HepG2 (cell line): ENCODE results near the gene P3R3URF. TPM values are rescaled to one million over a fixed set of nuclear protein-coding genes. Genes with fewer than 3 reads are reported as not detected.
A peak's percentile ranks its signal among the peaks of the same experiment; 100 is the strongest.

Experiments
- ATAC-seq: fragments of 200-7000 bp; cut with Tn5 transposase; 3 replicates; pipeline ENCODE4 v1.9.1; 2020; ENCODE audit warnings: mild to moderate bottlenecking, moderate library complexity
- BruUV-seq: library from RNA; stranded (reverse); fragments of 400-500 nt; replicated peaks from 2 replicates; lab custom pipeline; 2021; lab: Mats Ljungman, UMichigan
- CTCF ChIA-PET: fragments of 300-600 bp; formaldehyde crosslinking; extraction: SDS; loops from one replicate; lab custom pipeline; 2021; ENCODE audit warnings: low total read pairs, inconsistent platforms, low intra/inter-chr PET ratio; lab: Yijun Ruan, JAX
- POLR2A ChIA-PET: fragments of 350-600 bp; sonication (Branson Sonifier 250); formaldehyde crosslinking; loops from one replicate; lab custom pipeline; 2020; ENCODE audit warnings: antibody characterized with exemption, inconsistent platforms; lab: Yijun Ruan, JAX
- DNase-seq: peaks from one replicate; pipeline ENCODE4 v3.0.0-alpha.2; 2015; ENCODE audit warnings: low spot score
- FAIRE-seq: peaks from 3 replicates; lab custom pipeline; 2011; peaks lifted over from hg19 to GRCh38; lab: Jason Lieb, UNC
- H2AFZ ChIP-seq: one replicate; pipeline ENCODE4 v1.6.1; 2011; ENCODE audit warnings: low read length, inconsistent platforms
- H3K27ac ChIP-seq: fragments of 300-600 bp; 3 replicates; pipeline ENCODE4 v1.8.0; 2011; ENCODE audit warnings: mixed run types, mild to moderate bottlenecking, mixed read lengths, low read length, inconsistent platforms; ENCODE audit not compliant: insufficient read depth; ENCODE audit errors: extremely low read length
- H3K27me3 ChIP-seq, 2 experiments: fragments of 200-600 bp in 1 of 2; 2 replicates in 1 of 2; 3 replicates in 1 of 2; pipeline versions ENCODE4 v1.6.0 to v1.8.0; 2011; ENCODE audit warnings: low read length in 2 of 2, mild to moderate bottlenecking in 2 of 2, moderate library complexity in 2 of 2, inconsistent platforms in 1 of 2; ENCODE audit not compliant: insufficient read depth in 2 of 2, control insufficient read depth in 1 of 2
- H3K36me3 ChIP-seq, 2 experiments: fragments of 200-600 bp in 1 of 2; replicated peaks in 1 of 2; 2 replicates in 1 of 2; 3 replicates in 1 of 2; pipeline versions ENCODE4 v1.5.1 to v1.8.0; 2011; ENCODE audit warnings: low read length in 2 of 2, inconsistent platforms in 1 of 2; ENCODE audit not compliant: insufficient read depth in 2 of 2, control insufficient read depth in 1 of 2
- H3K4me1 ChIP-seq: 2 replicates; pipeline ENCODE4 v1.5.1; 2012; ENCODE audit warnings: low read length, inconsistent platforms; ENCODE audit not compliant: insufficient read depth
- H3K4me2 ChIP-seq: 2 replicates; pipeline ENCODE4 v1.6.0; 2011; ENCODE audit warnings: low read depth, low read length, inconsistent platforms
- H3K4me3 ChIP-seq, 3 experiments: fragments of 200-600 bp in 1 of 3; sonication (generic), shearing (Covaris generic) in 1 of 3; replicated peaks in 1 of 3; 2 replicates each; pipeline ENCODE4 v1.5.1; 2011 to 2016; ENCODE audit warnings: low read length in 3 of 3, inconsistent platforms in 2 of 3, low read depth in 2 of 3, mild to moderate bottlenecking in 2 of 3, control low read depth in 1 of 3, mixed read lengths in 1 of 3; ENCODE audit not compliant: insufficient read depth in 1 of 3
- H3K79me2 ChIP-seq: one replicate; pipeline ENCODE4 v1.6.1; 2011; ENCODE audit warnings: low read length, inconsistent platforms; ENCODE audit not compliant: insufficient read depth
- H3K9ac ChIP-seq: 2 replicates; pipeline ENCODE4 v1.6.0; 2011; ENCODE audit warnings: mild to moderate bottlenecking, low read depth, low read length, inconsistent platforms; ENCODE audit not compliant: insufficient read depth
- H3K9me3 ChIP-seq: 2 replicates; pipeline ENCODE4 v1.5.1; 2012; ENCODE audit warnings: mild to moderate bottlenecking, low read length
- H4K20me1 ChIP-seq: 2 replicates; pipeline ENCODE4 v1.6.0; 2011; ENCODE audit warnings: inconsistent platforms, mild to moderate bottlenecking, low read length, moderate library complexity; ENCODE audit not compliant: insufficient read depth
- POLR2AphosphoS2 ChIP-seq: IDR thresholded peaks from 2 replicates; pipeline ENCODE4 v1.6.1; 2011; ENCODE audit warnings: low read depth, low read length, improper control_type of control experiment
- PPARG ChIP-seq: conservative IDR thresholded peaks from 2 replicates; pipeline ENCODE4 v1.6.1; 2016; ENCODE audit warnings: missing biosample characterization, missing genetic modification reagents
- ZFP90 ChIP-seq: sonication (generic); formaldehyde crosslinking; IDR thresholded peaks from 2 replicates; pipeline ENCODE4 v1.8.0; 2022; ENCODE audit warnings: missing genetic modification reagents, mild to moderate bottlenecking, inconsistent platforms, borderline replicate concordance
- ZNF121 ChIP-seq: sonication (generic); formaldehyde crosslinking; IDR thresholded peaks from 2 replicates; pipeline ENCODE4 v1.5.0; 2020; ENCODE audit warnings: mild to moderate bottlenecking, missing genetic modification reagents
- ZNF33A ChIP-seq: sonication (generic); formaldehyde crosslinking; IDR thresholded peaks from 2 replicates; pipeline ENCODE4 v1.5.1; 2020; ENCODE audit warnings: missing genetic modification reagents, mild to moderate bottlenecking, moderate library complexity, borderline replicate concordance
- WGBS: methylation state at CpG from one replicate; pipeline ENCODE4 v1.1.6; 2017; ENCODE audit warnings: low lambda C conversion rate; 5-methylcytosine and 5-hydroxymethylcytosine counted together
- in situ Hi-C: cut with HindIII; loops from 2 replicates; pipeline ENCODE4 v1.10.0; 2017; ENCODE audit warnings: low pct_unique_long_range_greater_than_20kb; ENCODE audit not compliant: extremely low pct_ligation_motif_present
- intact Hi-C: fragments of 100-400 bp; cut with micrococcal nuclease; formaldehyde crosslinking; loops from one replicate; pipeline ENCODE4 v1.10.0; 2022; ENCODE audit not compliant: unreplicated experiment
- polyA plus RNA-seq, 8 experiments: library from polyadenylated mRNA; depleted of rRNA in 3 of 8; stranded (reverse) in 7 of 8; unstranded in 1 of 8; fragments of >200 nt; fragmentation: Illumina TruSeq in 4 of 8; extraction: Trizol in 4 of 8; gene quantifications; 2 replicates each; pipeline versions ENCODE4 v1.2.1 to v1.2.3, GENCODE V29; 2011 to 2016; ENCODE audit warnings: low read depth in 4 of 8, missing spikeins in 1 of 8, mixed read lengths in 1 of 8; ENCODE audit not compliant: insufficient read depth in 1 of 8
- total RNA-seq, 5 experiments: library from RNA; depleted of rRNA; stranded (reverse); fragments of >200 nt; fragmentation: Illumina TruSeq; extraction: Trizol; gene quantifications; 2 replicates each; pipeline ENCODE4 v1.2.3, GENCODE V29; 2016; ENCODE audit warnings: low read depth in 1 of 5
- TF ChIP-seq, protein P1 (sequence below): sonication (generic); formaldehyde crosslinking; IDR thresholded peaks from 2 replicates; pipeline ENCODE4 v1.5.0; 2020; ENCODE audit warnings: missing genetic modification reagents

The P3R3URF gene
- total and polyA plus RNA-seq, 2 of the 13 experiments (the other 11 are each of a cell fraction or from before 2014, with no cell fraction given): not detected

DNA sequence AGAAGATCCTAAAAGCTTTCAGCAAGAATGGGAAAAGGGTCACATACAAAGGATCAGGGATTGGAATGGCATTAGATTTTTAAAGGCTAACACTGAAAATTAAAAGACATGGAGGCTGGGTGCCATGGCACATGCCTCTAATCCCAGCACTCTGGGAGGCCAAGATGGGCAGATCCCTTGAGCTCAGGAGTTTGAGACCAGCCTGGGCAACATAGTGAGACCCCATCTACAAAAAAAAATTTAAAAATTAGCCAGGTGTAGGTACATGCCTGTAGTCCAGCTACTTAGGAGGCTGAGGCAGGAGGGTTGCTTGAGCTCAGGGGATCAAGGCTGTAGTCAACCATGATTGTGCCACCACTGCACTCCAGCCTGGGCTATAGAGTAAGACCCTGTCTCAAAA is 39.2 kb upstream of the P3R3URF start:
- FAIRE-seq (no peak), DNase-seq (no peak), ATAC-seq (no peak)
- no peak overlapping the region for H3K27ac ChIP-seq
- H4K20me1 ChIP-seq: no peaks in the 10 kb centered on the region
- no peak overlapping the region for H3K4me3 ChIP-seq
- H3K9ac ChIP-seq: no peak overlapping the region
- no peaks in the 10 kb centered on the region for H3K27me3 ChIP-seq
- H3K79me2 ChIP-seq: no peaks in the 10 kb centered on the region
- in situ Hi-C loops (no loop called here), intact Hi-C loops (no loop called here)
- BruUV-seq: no TSS peak
- H3K9me3 ChIP-seq: no peaks in the 10 kb centered on the region
- ChIA-PET POLR2A (no interaction called here), CTCF (no interaction called here)
- no peak overlapping the region for H3K4me2 ChIP-seq
- H3K36me3 ChIP-seq: no peaks in the 10 kb centered on the region
- H2AFZ ChIP-seq: no peak overlapping the region
- H3K4me1 ChIP-seq: peaks cover 17% of the 10 kb centered on the region
- TF ChIP-seq ZFP90 (CRISPR knock-in tag) (no peak), ZNF121 (CRISPR knock-in tag) (0 out of 2 replicates have a peak, but pooled peaks have one; percentile 27)

DNA sequence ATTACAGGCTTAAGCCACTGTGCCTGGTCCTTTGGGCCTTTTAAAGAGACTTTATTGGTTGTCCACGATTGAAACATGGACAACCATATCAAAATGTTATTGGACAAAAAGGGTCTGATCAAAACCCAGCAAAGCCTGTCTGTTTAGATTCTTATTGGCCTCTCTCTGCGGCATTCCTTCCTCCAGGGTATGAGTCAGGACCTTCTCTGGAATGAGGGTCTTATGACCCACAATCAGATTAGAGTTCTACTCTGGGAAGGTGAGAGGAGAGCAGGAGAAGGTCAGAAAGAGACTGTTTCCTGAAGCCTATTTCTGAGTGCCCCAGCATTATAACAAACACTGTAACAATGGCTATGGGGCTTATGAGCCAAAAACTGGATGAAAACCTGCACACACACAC is 34.8 kb upstream of the P3R3URF start:
- no peak overlapping the region for H3K9ac ChIP-seq
- no peak overlapping the region for H3K4me3 ChIP-seq
- no peak overlapping the region for H3K4me2 ChIP-seq
- BruUV-seq: no TSS peak
- ATAC-seq (no peak), DNase-seq (no peak), FAIRE-seq (no peak)
- in situ Hi-C loops (no loop called here), intact Hi-C loops (no loop called here)
- H2AFZ ChIP-seq: no peak overlapping the region
- peaks cover under 1% of the 10 kb centered on the region; the same call in 1 of the 2 replicates for H3K4me1 ChIP-seq
- 22% methylated on average over 2 of the region's 2 CpGs for WGBS
- POLR2A ChIA-PET: no interaction called here
- H3K36me3 ChIP-seq: no peaks in the 10 kb centered on the region
- TF ChIP-seq, protein P1, sequence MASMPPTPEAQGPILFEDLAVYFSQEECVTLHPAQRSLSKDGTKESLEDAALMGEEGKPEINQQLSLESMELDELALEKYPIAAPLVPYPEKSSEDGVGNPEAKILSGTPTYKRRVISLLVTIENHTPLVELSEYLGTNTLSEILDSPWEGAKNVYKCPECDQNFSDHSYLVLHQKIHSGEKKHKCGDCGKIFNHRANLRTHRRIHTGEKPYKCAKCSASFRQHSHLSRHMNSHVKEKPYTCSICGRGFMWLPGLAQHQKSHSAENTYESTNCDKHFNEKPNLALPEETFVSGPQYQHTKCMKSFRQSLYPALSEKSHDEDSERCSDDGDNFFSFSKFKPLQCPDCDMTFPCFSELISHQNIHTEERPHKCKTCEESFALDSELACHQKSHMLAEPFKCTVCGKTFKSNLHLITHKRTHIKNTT (CRISPR knock-in tag): no peak
- TF ChIP-seq POLR2AphosphoS2 (no peak), ZNF33A (CRISPR knock-in tag) (no peak), PPARG (CRISPR knock-in tag) (no peak)
- H3K79me2 ChIP-seq: no peaks in the 10 kb centered on the region
- H4K20me1 ChIP-seq: no peaks in the 10 kb centered on the region
- no peaks in the 10 kb centered on the region for H3K9me3 ChIP-seq
- H3K27me3 ChIP-seq: no peaks in the 10 kb centered on the region
- CTCF ChIA-PET: no interaction called here
- no peak overlapping the region for H3K27ac ChIP-seq
